Suprapubic skin (tissue), 4 donors: ENCODE data around the gene BRK1.

Experiments
- POLR2A ChIP-seq, 2 donors: fragments of 450-650 bp; IDR thresholded peaks; one replicate each; pipeline ENCODE4 v1.6.1; 2017; ENCODE audit warnings: antibody characterized with exemption in 2 of 2, mild to moderate bottlenecking in 2 of 2, moderate library complexity in 2 of 2
- POLR2AphosphoS5 ChIP-seq, 3 donors: sonication (generic); formaldehyde crosslinking; IDR thresholded peaks; one replicate each; pipeline ENCODE4 v1.6.1; 2017; ENCODE audit warnings: antibody characterized with exemption in 3 of 3
- TF ChIP-seq, protein P1 (sequence below), 2 donors: fragments of 200-600 bp in 1 of 2; fragments of 450-650 bp in 1 of 2; sonication (generic) in 1 of 2; IDR thresholded peaks; one replicate each; pipeline ENCODE4 v1.5.1; 2016 to 2019; ENCODE audit warnings: antibody characterized with exemption in 2 of 2, mild to moderate bottlenecking in 1 of 2, moderate library complexity in 1 of 2

DNA sequence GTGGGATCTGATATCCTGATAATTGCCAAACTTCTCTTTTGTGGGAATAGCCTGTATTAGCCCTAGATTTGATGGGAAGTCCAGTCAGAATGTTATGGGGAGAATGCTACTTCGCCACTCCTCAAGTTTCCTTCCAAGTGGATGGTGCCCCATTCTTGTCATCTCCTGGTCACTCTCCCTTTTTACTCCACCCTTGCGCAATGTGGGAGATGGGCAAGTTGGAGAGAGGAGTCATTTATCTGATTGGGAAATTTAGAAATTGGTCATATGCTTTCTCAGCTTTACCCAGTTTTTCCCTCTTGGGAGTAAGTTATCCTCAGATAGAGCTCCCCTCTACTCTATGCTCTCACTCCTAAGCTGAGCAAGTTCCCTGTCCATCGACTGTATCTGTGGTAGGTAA lies 21.8 kb upstream of the BRK1 start:
- TF ChIP-seq, protein P1, sequence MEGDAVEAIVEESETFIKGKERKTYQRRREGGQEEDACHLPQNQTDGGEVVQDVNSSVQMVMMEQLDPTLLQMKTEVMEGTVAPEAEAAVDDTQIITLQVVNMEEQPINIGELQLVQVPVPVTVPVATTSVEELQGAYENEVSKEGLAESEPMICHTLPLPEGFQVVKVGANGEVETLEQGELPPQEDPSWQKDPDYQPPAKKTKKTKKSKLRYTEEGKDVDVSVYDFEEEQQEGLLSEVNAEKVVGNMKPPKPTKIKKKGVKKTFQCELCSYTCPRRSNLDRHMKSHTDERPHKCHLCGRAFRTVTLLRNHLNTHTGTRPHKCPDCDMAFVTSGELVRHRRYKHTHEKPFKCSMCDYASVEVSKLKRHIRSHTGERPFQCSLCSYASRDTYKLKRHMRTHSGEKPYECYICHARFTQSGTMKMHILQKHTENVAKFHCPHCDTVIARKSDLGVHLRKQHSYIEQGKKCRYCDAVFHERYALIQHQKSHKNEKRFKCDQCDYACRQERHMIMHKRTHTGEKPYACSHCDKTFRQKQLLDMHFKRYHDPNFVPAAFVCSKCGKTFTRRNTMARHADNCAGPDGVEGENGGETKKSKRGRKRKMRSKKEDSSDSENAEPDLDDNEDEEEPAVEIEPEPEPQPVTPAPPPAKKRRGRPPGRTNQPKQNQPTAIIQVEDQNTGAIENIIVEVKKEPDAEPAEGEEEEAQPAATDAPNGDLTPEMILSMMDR (IDR thresholded peaks at IDR 0.05), result no peak
- TF ChIP-seq POLR2A (IDR thresholded peaks at IDR 0.05) (no peak), POLR2AphosphoS5 (IDR thresholded peaks at IDR 0.05) (no peak)
